Activated naive CD4-positive, alpha-beta T cell treated with anti-CD3 and anti-CD28 coated beads for 36 hours (primary cell): ENCODE data around the gene GATAD2B. TPM values are rescaled to one million over a fixed set of nuclear protein-coding genes. Genes with fewer than 3 reads are reported as not detected.
"Not testable (repeated sequence)": the region's sequence is repeated elsewhere in the genome, so short reads cannot be mapped to it uniquely, and the experiment has no call there.

Experiments
- CTCF ChIA-PET: fragments of 350-600 bp; sonication (Branson Sonifier 250); formaldehyde crosslinking; loops from one replicate; lab custom pipeline; 2021; ENCODE audit warnings: antibody characterized with exemption; lab: Charles Lee
- DNase-seq: peaks from one replicate; pipeline ENCODE4 v3.0.0-alpha.2; 2020
- H3K27ac Mint-ChIP-seq: one replicate; pipeline ENCODE4 v1.8.0; 2021; ENCODE audit warnings: mild to moderate bottlenecking, mixed read lengths
- H3K27me3 Mint-ChIP-seq: one replicate; pipeline ENCODE4 v1.8.0; 2021; ENCODE audit warnings: low read depth, mixed read lengths
- H3K36me3 Mint-ChIP-seq: one replicate; pipeline ENCODE4 v1.8.0; 2021; ENCODE audit warnings: low read depth, mixed read lengths
- H3K4me1 Mint-ChIP-seq: one replicate; pipeline ENCODE4 v1.8.0; 2021; ENCODE audit warnings: low read depth, mixed read lengths
- H3K4me3 Mint-ChIP-seq: one replicate; pipeline ENCODE4 v1.8.0; 2021; ENCODE audit warnings: mild to moderate bottlenecking, moderate library complexity, mixed read lengths
- H3K9me3 Mint-ChIP-seq: one replicate; pipeline ENCODE4 v1.8.0; 2021; ENCODE audit warnings: mixed read lengths
- intact Hi-C: fragments of 100-400 bp; cut with micrococcal nuclease; formaldehyde crosslinking; loops from one replicate; pipeline ENCODE4 v1.15.1; 2023
- total RNA-seq, 2 experiments: library from RNA; stranded (reverse); gene quantifications; one replicate each; pipeline ENCODE4 v1.2.3, GENCODE V29; 2021

Gene GATAD2B
- total RNA-seq, 2 experiments from 2014 or later, result 69.0 to 70.2 TPM

DNA sequence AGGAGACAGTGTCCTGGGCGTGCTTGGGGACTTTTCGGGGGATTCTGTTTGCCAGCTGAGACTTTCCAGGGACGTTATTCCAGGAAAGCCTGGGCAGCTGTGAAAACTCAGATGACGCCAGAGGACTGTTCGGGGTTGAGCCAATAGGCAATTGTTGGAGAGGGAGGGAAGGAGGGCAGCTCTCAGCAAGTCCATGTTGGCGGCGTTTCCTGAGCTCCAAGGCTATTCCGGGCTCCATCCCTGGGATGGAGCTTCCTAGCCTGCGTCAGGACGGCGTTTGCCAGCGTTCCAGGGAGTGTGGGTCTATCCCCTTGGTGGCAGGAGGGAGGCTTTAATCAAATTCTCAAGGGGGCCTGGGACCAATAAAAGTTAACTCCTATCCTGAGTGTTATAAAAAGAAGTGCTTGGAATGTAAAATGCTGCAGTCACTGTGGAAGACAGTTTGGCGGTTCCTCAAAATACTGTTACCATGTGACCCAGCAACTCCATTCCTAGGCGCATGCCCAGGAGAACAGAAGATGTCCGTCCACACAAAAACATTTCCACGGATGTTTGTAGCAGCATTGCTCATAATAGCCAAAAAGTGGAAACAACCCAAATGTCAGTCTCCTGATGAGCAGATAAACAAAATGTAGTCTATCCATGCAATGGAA lies 132.3 kb downstream of the GATAD2B start:
- Mint-ChIP-seq H3K4me3 (peak overlapping the region; percentile 22), H3K9me3 (no peaks in the 10 kb centered on the region), H3K36me3 (no peaks in the 10 kb centered on the region), H3K27me3 (peaks cover 2% of the 10 kb centered on the region), H3K4me1 (peaks cover 27% of the 10 kb centered on the region), H3K27ac (peak overlapping the region; percentile 56)
- DNase-seq, result no peak
- CTCF ChIA-PET, result interaction anchor here (0.8 to 1.0 kb wide), 3 partner anchors 113 to 196 kb away, joined by 3 to 4 read pairs (median 3); partner anchors contain the start of genes CREB3L4, NPR1 and RAB13
- intact Hi-C loops, result no loop called here

DNA sequence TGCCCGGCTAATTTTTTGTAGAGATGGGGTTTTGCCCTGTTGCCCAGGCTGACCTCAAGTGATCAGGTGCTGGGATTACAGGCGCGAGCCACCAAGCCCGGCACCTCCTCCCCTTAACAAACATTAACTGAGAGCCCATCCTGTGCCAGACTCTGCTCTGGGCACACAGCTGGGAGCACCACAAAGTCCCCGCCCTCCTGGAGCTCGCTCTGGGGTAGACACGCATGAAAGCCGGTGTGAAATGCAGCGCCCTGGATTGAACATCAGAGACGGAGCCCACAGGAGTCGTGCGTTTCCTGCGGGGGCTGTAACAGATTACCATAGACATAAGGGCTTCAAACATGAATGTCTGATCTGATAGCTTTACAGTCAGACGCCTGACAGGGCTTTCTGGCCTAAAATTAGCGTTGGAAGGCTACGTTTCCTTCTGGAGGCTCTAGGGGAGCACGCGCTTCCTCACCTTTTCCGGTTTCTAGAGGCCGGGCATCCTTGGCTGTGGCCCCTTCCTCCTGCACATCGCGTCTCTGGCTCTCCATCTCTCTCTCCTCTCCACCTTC lies 133.2 kb downstream of the GATAD2B start:
- peak; percentile 26 for DNase-seq
- intact Hi-C loops, result no loop called here
- no peaks in the 10 kb centered on the region for H3K9me3 Mint-ChIP-seq
- H3K27me3 Mint-ChIP-seq, result peaks cover 2% of the 10 kb centered on the region
- peak overlapping the region; percentile 5 for H3K4me3 Mint-ChIP-seq
- H3K36me3 Mint-ChIP-seq, result no peaks in the 10 kb centered on the region
- H3K4me1 Mint-ChIP-seq, result peaks cover 27% of the 10 kb centered on the region
- no peak overlapping the region for H3K27ac Mint-ChIP-seq
- CTCF ChIA-PET, result interaction anchor here (0.7 to 0.8 kb wide), 2 partner anchors 178 to 197 kb away, joined by 3 to 5 read pairs; partner anchors contain the start of genes CREB3L4 and RAB13

DNA sequence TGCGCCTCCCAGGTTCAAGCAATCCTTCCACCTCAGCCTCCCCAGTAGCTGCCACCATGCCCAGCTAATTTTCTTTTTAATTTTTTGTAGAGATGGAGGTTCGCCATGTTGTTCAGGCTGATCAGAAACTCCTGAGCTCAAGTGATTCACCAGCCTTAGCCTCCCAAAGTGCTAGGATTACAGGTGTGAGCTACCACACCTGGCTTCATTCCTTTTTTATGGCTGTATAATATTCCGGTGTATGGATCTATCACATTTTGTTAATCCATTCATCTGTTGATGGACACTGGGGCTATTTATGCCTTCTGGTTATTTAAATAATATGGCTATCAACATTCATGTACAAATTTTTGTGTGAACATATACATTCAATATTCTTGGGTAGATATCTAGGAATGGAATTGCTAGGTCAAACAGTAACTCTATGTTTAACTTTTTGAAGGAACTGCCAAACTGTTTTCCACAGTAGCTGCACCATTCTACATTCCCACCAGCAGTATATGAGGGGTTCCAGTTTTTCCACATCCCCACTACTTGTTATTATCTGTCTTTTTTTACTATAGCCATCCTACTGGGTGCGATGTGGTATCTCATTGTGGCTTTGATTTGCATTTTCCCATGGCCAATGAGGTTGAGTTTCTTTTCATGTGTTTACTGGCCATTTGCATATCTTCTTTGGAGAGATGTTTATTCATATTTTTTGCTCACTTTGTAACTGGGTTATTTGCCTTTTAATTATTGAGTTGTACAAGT lies 136.6 kb downstream of the GATAD2B start:
- CTCF ChIA-PET, result no interaction called here
- H3K9me3 Mint-ChIP-seq, result no peaks in the 10 kb centered on the region
- no peak overlapping the region for H3K27ac Mint-ChIP-seq
- intact Hi-C loops, result no loop called here
- DNase-seq, result no peak
- H3K36me3 Mint-ChIP-seq, result no peaks in the 10 kb centered on the region
- peaks cover 27% of the 10 kb centered on the region for H3K4me1 Mint-ChIP-seq
- H3K27me3 Mint-ChIP-seq, result peaks cover 2% of the 10 kb centered on the region
- H3K4me3 Mint-ChIP-seq, result no peak overlapping the region

DNA sequence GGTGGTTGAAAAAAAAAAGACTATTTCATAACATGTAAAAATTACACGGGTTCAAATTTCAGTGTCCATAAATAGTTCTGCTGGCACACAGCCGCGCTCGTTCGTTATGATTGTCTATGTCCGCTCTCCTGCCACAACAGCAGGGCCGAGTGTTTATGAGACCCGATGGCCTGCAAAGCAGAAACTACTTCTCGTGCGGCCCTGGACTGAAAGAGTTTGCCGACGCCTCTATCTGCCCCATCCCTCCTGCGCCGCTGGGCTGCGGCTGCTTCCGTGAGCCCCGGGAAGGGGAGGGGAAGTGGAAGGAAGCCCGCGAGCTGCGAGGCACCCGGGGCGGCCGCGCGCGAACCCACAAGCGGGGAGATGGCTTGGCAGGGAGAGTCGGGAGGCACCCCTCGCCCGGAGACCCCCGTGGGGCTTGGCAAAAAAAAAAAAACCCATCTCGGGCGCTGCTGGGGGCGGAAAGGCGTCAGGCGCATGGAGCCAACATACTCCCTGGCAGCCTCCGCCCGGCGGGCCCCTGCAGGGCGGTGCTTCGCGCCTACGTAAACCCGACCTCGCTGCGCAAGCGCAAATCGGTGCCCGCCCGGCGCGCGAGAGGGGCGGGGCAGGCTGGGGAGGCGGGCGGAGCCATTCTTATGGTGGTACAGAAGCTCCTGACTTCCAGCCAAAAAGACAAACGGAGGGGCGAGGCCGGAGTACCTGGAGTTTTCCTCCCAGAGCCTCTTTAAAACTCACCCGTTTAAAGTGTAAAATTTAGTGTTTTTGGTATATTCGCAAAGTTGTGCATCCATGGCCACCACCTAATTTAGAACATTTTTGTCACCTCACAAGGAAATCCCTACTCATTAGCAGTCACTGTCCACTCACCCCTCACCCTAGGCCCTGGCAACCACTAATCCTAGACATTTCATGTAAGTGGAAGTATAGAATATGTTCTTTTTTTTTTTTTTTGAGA lies 139.3 kb downstream of the GATAD2B start:
- Mint-ChIP-seq H3K4me3 (peak overlapping the region; percentile 95), H3K27me3 (no peaks in the 10 kb centered on the region), H3K9me3 (no peaks in the 10 kb centered on the region), H3K4me1 (peaks cover 5% of the 10 kb centered on the region), H3K36me3 (no peaks in the 10 kb centered on the region), H3K27ac (peak overlapping the region; percentile 92)
- DNase-seq, result peak; percentile 93
- intact Hi-C loops, result loop anchor here (1.0 to 2.0 kb wide), 8 partner anchors 8 to 437 kb away; partner anchors contain the start of genes CRTC2, JTB, SLC27A3 and UBAP2L
- CTCF ChIA-PET, result interaction anchor here (0.6 to 1.4 kb wide), 5 partner anchors 13 to 206 kb away, joined by 3 to 5 read pairs (median 4); no protein-coding TSS in a partner anchor

DNA sequence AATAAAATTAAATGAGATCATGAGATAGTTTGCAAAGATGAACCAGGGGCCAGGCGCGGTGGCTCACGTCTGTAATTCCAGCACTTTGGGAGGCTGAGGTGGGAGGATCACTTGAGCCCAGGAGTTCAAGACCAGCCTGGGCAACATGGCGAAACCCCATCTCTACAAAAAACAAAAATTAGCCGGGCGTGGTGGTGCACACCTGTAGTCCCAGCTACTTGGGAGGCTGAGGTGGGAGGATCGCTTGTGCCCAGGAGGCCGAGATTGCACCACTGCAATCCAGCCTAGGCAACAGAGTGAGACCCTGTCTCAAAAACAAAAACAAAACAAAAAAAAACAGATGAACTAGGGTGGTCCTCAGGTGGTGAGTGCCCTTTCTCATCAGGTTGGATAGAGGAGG lies 140.1 kb downstream of the GATAD2B start:
- intact Hi-C loops, result loop anchor here (1.0 to 2.0 kb wide), 8 partner anchors 7 to 438 kb away; partner anchors contain the start of genes CRTC2, JTB, SLC27A3 and UBAP2L
- not testable (repeated sequence) for H3K9me3 Mint-ChIP-seq, DNase-seq, H3K4me1 Mint-ChIP-seq, H3K27me3 Mint-ChIP-seq, H3K36me3 Mint-ChIP-seq
- Mint-ChIP-seq H3K27ac (peak overlapping the region; percentile 92), H3K4me3 (peak overlapping the region; percentile 95)
- CTCF ChIA-PET, result interaction anchor here (0.7 kb wide), 1 partner anchor 204 kb away, joined by 3 read pairs; no protein-coding TSS in a partner anchor

DNA sequence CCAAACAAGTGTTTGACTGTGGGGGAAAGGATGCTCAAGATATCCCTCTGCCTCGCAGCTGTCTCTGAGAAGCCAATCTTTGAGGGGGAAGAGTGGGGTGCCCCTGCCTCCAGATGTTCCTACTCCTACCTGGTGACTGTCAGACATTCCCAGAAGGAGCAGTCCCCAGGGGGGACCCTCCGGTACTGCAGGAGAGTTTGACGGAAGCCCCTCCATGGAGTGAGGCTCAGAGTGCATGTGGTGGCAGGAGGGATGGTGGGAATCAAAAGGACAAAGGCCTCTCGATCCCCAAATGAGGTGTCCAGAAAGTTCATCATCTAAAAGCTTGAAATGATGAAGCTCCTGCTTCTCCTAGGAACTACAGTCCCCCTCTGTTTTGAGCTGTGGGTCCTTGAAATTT lies 142.2 kb downstream of the GATAD2B start:
- intact Hi-C loops, result no loop called here
- CTCF ChIA-PET, result interaction anchor here (0.7 to 1.2 kb wide), 2 partner anchors 9 to 212 kb away, joined by 3 read pairs; no protein-coding TSS in a partner anchor

DNA sequence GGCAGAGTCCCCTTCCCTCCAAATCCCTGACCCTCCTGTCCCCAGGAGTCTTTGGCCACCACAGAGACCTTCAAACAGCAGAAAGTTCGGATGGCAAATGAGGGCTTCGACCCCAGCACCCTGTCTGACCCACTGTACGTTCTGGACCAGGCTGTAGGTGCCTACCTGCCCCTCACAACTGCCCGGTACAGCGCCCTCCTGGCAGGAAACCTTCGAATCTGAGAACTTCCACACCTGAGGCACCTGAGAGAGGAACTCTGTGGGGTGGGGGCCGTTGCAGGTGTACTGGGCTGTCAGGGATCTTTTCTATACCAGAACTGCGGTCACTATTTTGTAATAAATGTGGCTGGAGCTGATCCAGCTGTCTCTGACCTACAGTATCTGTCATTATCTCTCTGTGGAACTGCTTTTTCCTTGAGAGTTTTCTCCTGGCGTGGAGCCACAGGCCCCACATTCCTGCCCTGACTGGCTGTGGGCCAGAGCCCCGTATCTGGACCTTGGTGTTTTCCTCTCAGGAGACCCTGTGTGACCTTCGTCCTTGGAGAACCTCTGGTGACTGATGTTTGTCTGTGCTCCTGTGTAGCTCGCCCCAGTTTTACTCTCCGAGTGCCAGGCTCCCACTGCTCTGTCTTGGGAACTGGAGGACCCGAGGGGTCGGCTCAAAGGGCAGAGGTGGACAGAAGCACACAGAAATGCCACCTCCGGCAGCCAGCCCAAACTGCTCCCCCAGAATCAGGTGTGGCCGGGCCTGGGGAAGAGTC lies 142.8 kb downstream of the GATAD2B start:
- Mint-ChIP-seq H3K36me3 (no peaks in the 10 kb centered on the region), H3K4me1 (peaks cover 11% of the 10 kb centered on the region)
- intact Hi-C loops, result loop anchor here (10.0 kb wide), 1 partner anchor 425 kb away; the partner anchor contains the start of gene S100A9

More for the DNA sequence above, 142.2 kb downstream of the GATAD2B start:
- Mint-ChIP-seq H3K9me3 (no peaks in the 10 kb centered on the region), H3K36me3 (no peaks in the 10 kb centered on the region), H3K27ac (no peak overlapping the region), H3K4me1 (peaks cover 11% of the 10 kb centered on the region), H3K4me3 (no peak overlapping the region), H3K27me3 (no peaks in the 10 kb centered on the region)
- no peak for DNase-seq

DNA sequence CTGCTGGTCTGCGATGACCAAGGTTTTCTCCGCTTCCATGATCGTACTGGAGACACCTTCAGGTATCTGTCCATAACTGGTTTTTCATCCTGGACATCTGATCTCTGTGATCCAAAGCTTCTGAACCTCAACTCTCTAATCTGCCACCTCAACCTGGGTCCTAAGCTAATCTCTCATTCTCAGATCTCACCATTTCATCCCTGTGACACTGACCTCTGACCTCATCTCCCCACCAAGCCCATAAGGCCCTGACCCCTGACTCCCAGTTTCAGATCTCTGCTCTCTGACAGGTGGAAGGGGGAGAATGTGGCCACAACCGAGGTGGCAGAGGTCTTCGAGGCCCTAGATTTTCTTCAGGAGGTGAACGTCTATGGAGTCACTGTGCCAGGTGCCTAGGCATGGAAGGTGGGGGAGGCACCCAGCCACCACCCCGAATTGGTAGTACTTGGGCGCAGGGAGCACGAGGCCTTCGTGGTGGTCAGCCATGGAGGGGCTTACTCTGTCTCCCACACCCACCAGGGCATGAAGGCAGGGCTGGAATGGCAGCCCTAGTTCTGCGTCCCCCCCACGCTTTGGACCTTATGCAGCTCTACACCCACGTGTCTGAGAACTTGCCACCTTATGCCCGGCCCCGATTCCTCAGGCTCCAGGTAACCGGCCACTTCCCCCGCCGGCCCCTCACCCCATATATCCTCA lies 143.8 kb downstream of the GATAD2B start:
- Mint-ChIP-seq H3K36me3 (no peaks in the 10 kb centered on the region), H3K9me3 (no peaks in the 10 kb centered on the region), H3K4me1 (peaks cover 14% of the 10 kb centered on the region), H3K27ac (no peak overlapping the region), H3K27me3 (no peaks in the 10 kb centered on the region), H3K4me3 (no peak overlapping the region)
- DNase-seq, result no peak
- CTCF ChIA-PET, result interaction anchor here (0.8 kb wide), 1 partner anchor 28 kb away, joined by 3 read pairs; no protein-coding TSS in a partner anchor
- intact Hi-C loops, result loop anchor here (10.0 kb wide), 1 partner anchor 424 kb away; the partner anchor contains the start of gene S100A9

More for the DNA sequence above, 142.8 kb downstream of the GATAD2B start:
- Mint-ChIP-seq H3K4me3 (no peak overlapping the region), H3K27ac (no peak overlapping the region), H3K27me3 (no peaks in the 10 kb centered on the region), H3K9me3 (no peaks in the 10 kb centered on the region)
- DNase-seq, result no peak
- CTCF ChIA-PET, result interaction anchor here (0.8 kb wide), 1 partner anchor 29 kb away, joined by 3 read pairs; no protein-coding TSS in a partner anchor

DNA sequence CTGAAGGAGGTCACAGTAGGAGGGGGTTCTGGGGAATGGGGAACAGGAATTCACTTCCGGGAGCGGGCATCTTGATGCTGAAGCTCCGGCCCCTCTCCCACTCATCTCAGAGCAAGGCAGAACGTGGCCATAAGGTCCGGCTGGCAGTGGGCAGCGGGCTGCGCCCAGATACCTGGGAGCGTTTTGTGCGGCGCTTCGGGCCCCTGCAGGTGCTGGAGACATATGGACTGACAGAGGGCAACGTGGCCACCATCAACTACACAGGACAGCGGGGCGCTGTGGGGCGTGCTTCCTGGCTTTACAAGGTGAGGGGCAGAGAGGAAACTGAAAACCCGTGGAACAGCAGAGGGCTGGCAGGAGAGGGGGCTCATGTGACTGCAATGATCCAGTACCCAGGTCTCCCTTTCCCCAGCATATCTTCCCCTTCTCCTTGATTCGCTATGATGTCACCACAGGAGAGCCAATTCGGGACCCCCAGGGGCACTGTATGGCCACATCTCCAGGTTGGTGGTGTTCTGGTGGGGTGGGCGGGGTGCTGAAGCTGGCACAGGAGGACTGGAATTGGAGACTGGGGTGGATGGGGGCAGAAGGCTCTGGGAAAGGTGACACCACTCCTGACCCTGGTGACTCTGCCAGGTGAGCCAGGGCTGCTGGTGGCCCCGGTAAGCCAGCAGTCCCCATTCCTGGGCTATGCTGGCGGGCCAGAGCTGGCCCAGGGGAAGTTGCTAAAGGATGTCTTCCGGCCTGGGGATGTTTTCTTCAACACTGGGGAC lies 144.5 kb downstream of the GATAD2B start:
- Mint-ChIP-seq H3K4me1 (peaks cover 10% of the 10 kb centered on the region), H3K27ac (no peak overlapping the region), H3K4me3 (no peak overlapping the region), H3K27me3 (no peaks in the 10 kb centered on the region), H3K9me3 (no peaks in the 10 kb centered on the region), H3K36me3 (no peaks in the 10 kb centered on the region)
- intact Hi-C loops, result loop anchor here (10.0 kb wide), 1 partner anchor 423 kb away; the partner anchor contains the start of gene S100A9
- no peak for DNase-seq
- CTCF ChIA-PET, result no interaction called here

DNA sequence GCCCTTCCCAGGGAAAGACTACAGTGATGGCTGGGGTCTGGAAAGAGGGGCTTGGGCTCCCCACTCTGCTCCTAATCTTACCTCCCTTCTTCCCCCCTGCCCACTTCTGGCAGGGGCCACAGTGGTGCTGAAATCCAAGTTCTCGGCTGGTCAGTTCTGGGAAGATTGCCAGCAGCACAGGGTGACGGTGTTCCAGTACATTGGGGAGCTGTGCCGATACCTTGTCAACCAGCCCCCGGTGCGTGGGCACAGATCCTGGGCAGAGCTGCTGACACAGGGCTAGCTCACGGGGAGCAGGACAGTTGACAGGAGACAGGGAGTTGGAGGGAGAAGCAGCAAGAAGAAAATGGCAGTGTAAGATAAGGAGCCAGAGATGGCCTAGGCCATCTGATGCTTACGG lies 145.1 kb downstream of the GATAD2B start:
- intact Hi-C loops, result loop anchor here (10.0 kb wide), 1 partner anchor 423 kb away; the partner anchor contains the start of gene S100A9
- H3K36me3 Mint-ChIP-seq, result no peaks in the 10 kb centered on the region
- DNase-seq, result no peak
- H3K4me1 Mint-ChIP-seq, result peaks cover 9% of the 10 kb centered on the region
- no peak overlapping the region for H3K27ac Mint-ChIP-seq
- CTCF ChIA-PET, result no interaction called here
- H3K9me3 Mint-ChIP-seq, result no peaks in the 10 kb centered on the region
- no peak overlapping the region for H3K4me3 Mint-ChIP-seq
- no peaks in the 10 kb centered on the region for H3K27me3 Mint-ChIP-seq
